ENCODE data around the gene ROPN1.
A peak's percentile ranks its signal among the peaks of the same experiment; 100 is the strongest.
"Not testable (repeated sequence)": the region's sequence is repeated elsewhere in the genome, so short reads cannot be mapped to it uniquely, and the experiment has no call there.

The ROPN1 gene

GRCh38 chr3:123991730-123992588 lies at the start of gene ROPN1:
Gene ROPN1 (minus strand): TSS chr3:123992124. CDS start chr3:123980481, 11,643 bp downstream.
- not testable (repeated sequence) for H3K36me3 Mint-ChIP-seq (ENCODE audit: low read depth)
- H3K4me3 Mint-ChIP-seq, result peak within 1 kb of the TSS; percentile 33

GRCh38 chr3:124041553-124041952 lies 49.6 kb upstream of the ROPN1 start:
- Mint-ChIP-seq H3K4me3 (no peak overlapping the region), H3K9me3 (no peaks in the 10 kb centered on the region), H3K4me1 (ENCODE audit: low read depth) (no peaks in the 10 kb centered on the region), H3K36me3 (ENCODE audit: low read depth) (no peaks in the 10 kb centered on the region), H3K27ac (no peak overlapping the region), H3K27me3 (peaks cover 16% of the 10 kb centered on the region)
- DNase-seq, result no peak

More at GRCh38 chr3:123991730-123992588, at the start of gene ROPN1:
- H3K9me3 Mint-ChIP-seq; H3K4me1 Mint-ChIP-seq (ENCODE audit: low read depth); H3K27ac Mint-ChIP-seq; DNase-seq: not testable (repeated sequence)
- peaks cover 46% of the 10 kb centered on the region for H3K27me3 Mint-ChIP-seq

GRCh38 chr3:124037326-124037725 lies 45.4 kb upstream of the ROPN1 start:
- H3K4me1 Mint-ChIP-seq (ENCODE audit: low read depth), result peaks cover 15% of the 10 kb centered on the region

GRCh38 chr3:124036214-124036613 lies 44.3 kb upstream of the ROPN1 start:
- peaks cover 17% of the 10 kb centered on the region for H3K4me1 Mint-ChIP-seq (ENCODE audit: low read depth)
- not testable (repeated sequence) for DNase-seq; H3K4me3 Mint-ChIP-seq; H3K9me3 Mint-ChIP-seq; H3K27ac Mint-ChIP-seq; H3K36me3 Mint-ChIP-seq (ENCODE audit: low read depth)
- peaks cover 25% of the 10 kb centered on the region for H3K27me3 Mint-ChIP-seq

More at GRCh38 chr3:124037326-124037725, 45.4 kb upstream of the ROPN1 start:
- H3K4me3 Mint-ChIP-seq, result no peak overlapping the region
- H3K9me3 Mint-ChIP-seq, result no peaks in the 10 kb centered on the region
- H3K27ac Mint-ChIP-seq, result no peak overlapping the region
- H3K27me3 Mint-ChIP-seq, result peaks cover 13% of the 10 kb centered on the region
- DNase-seq, result no peak
- no peaks in the 10 kb centered on the region for H3K36me3 Mint-ChIP-seq (ENCODE audit: low read depth)

GRCh38 chr3:124035463-124036121 lies 43.7 kb upstream of the ROPN1 start:
- Mint-ChIP-seq H3K27ac (no peak overlapping the region), H3K9me3 (no peaks in the 10 kb centered on the region), H3K36me3 (ENCODE audit: low read depth) (no peaks in the 10 kb centered on the region), H3K4me1 (ENCODE audit: low read depth) (peaks cover 17% of the 10 kb centered on the region), H3K4me3 (no peak overlapping the region), H3K27me3 (peaks cover 30% of the 10 kb centered on the region)
- DNase-seq, result no peak

GRCh38 chr3:124034844-124035152 lies 42.9 kb upstream of the ROPN1 start:
- H3K27me3 Mint-ChIP-seq, result peaks cover 31% of the 10 kb centered on the region
- no peaks in the 10 kb centered on the region for H3K9me3 Mint-ChIP-seq
- H3K36me3 Mint-ChIP-seq (ENCODE audit: low read depth), result no peaks in the 10 kb centered on the region
- DNase-seq, result no peak
- peak overlapping the region; percentile 63 for H3K4me3 Mint-ChIP-seq
- peaks cover 17% of the 10 kb centered on the region for H3K4me1 Mint-ChIP-seq (ENCODE audit: low read depth)
- H3K27ac Mint-ChIP-seq, result no peak overlapping the region

GRCh38 chr3:124034016-124034843 lies 42.3 kb upstream of the ROPN1 start:
- peak; percentile 46 for DNase-seq
- peaks cover 31% of the 10 kb centered on the region for H3K27me3 Mint-ChIP-seq
- no peaks in the 10 kb centered on the region for H3K9me3 Mint-ChIP-seq
- H3K36me3 Mint-ChIP-seq (ENCODE audit: low read depth), result no peaks in the 10 kb centered on the region
- no peak overlapping the region for H3K27ac Mint-ChIP-seq
- peak overlapping the region; percentile 63 for H3K4me3 Mint-ChIP-seq
- H3K4me1 Mint-ChIP-seq (ENCODE audit: low read depth), result peaks cover 17% of the 10 kb centered on the region

GRCh38 chr3:124033360-124034015 lies 41.6 kb upstream of the ROPN1 start, which contains the start of gene KALRN:
Gene KALRN (plus strand): TSS chr3:124033369.
- Mint-ChIP-seq H3K27me3 (peaks cover 37% of the 10 kb centered on the region), H3K9me3 (no peaks in the 10 kb centered on the region), H3K4me1 (ENCODE audit: low read depth) (peaks cover 17% of the 10 kb centered on the region), H3K27ac (no peak within 1 kb of the TSS), H3K4me3 (peak within 1 kb of the TSS; percentile 66), H3K36me3 (ENCODE audit: low read depth) (no peaks in the 10 kb centered on the region)
- peak; percentile 44 for DNase-seq

GRCh38 chr3:124032881-124033359 lies 41.0 kb upstream of the ROPN1 start:
- H3K4me3 Mint-ChIP-seq, result peak overlapping the region; percentile 22
- DNase-seq, result peak; percentile 83
- no peak overlapping the region for H3K27ac Mint-ChIP-seq
- H3K36me3 Mint-ChIP-seq (ENCODE audit: low read depth), result no peaks in the 10 kb centered on the region
- H3K4me1 Mint-ChIP-seq (ENCODE audit: low read depth), result peaks cover 17% of the 10 kb centered on the region
- peaks cover 40% of the 10 kb centered on the region for H3K27me3 Mint-ChIP-seq
- no peaks in the 10 kb centered on the region for H3K9me3 Mint-ChIP-seq

- Mint-ChIP-seq H3K27me3 (peaks cover 45% of the 10 kb centered on the region), H3K4me1 (ENCODE audit: low read depth) (peaks cover 17% of the 10 kb centered on the region), H3K9me3 (no peaks in the 10 kb centered on the region), H3K27ac (no peak overlapping the region), H3K36me3 (ENCODE audit: low read depth) (no peaks in the 10 kb centered on the region), H3K4me3 (peak overlapping the region; percentile 66)
- DNase-seq, result no peak
These were observed 40.5 kb upstream of the ROPN1 start for GRCh38 chr3:124032311-124032880.

- no peak for DNase-seq
- no peaks in the 10 kb centered on the region for H3K4me1 Mint-ChIP-seq (ENCODE audit: low read depth)
- no peaks in the 10 kb centered on the region for H3K9me3 Mint-ChIP-seq
- H3K27me3 Mint-ChIP-seq, result peaks cover 33% of the 10 kb centered on the region
- H3K4me3 Mint-ChIP-seq, result no peak overlapping the region
- H3K36me3 Mint-ChIP-seq (ENCODE audit: low read depth), result no peaks in the 10 kb centered on the region
- no peak overlapping the region for H3K27ac Mint-ChIP-seq
These were observed 34.6 kb upstream of the ROPN1 start for GRCh38 chr3:124026516-124026915.

- DNase-seq; H3K9me3 Mint-ChIP-seq; H3K27ac Mint-ChIP-seq; H3K4me1 Mint-ChIP-seq (ENCODE audit: low read depth); H3K4me3 Mint-ChIP-seq; H3K36me3 Mint-ChIP-seq (ENCODE audit: low read depth): not testable (repeated sequence)
- H3K27me3 Mint-ChIP-seq, result peaks cover 31% of the 10 kb centered on the region
These were observed 31.6 kb upstream of the ROPN1 start for GRCh38 chr3:124023531-124023930.

- Mint-ChIP-seq H3K27me3 (peaks cover 60% of the 10 kb centered on the region), H3K9me3 (no peaks in the 10 kb centered on the region), H3K4me1 (ENCODE audit: low read depth) (no peaks in the 10 kb centered on the region), H3K36me3 (ENCODE audit: low read depth) (no peaks in the 10 kb centered on the region), H3K27ac (no peak overlapping the region), H3K4me3 (no peak overlapping the region)
- no peak for DNase-seq
These were observed 27.4 kb upstream of the ROPN1 start for GRCh38 chr3:124019291-124019690.

- not testable (repeated sequence) for H3K36me3 Mint-ChIP-seq (ENCODE audit: low read depth); DNase-seq; H3K27ac Mint-ChIP-seq; H3K4me3 Mint-ChIP-seq; H3K4me1 Mint-ChIP-seq (ENCODE audit: low read depth); H3K9me3 Mint-ChIP-seq
- peaks cover 65% of the 10 kb centered on the region for H3K27me3 Mint-ChIP-seq
These were observed 25.6 kb upstream of the ROPN1 start for GRCh38 chr3:124017502-124017901.
